Spleen (tissue), 3 donors: ENCODE measurements around the gene EEF1AKMT3.

Experiments used
- POLR2A ChIP-seq, 3 donors: fragments of 450-650 bp; IDR thresholded peaks; one replicate each; pipeline ENCODE4 v1.5.1; 2017; ENCODE audit warnings: antibody characterized with exemption in 3 of 3, mild to moderate bottlenecking in 1 of 3
- POLR2AphosphoS5 ChIP-seq, 3 donors: sonication (generic); formaldehyde crosslinking; IDR thresholded peaks; one replicate each; pipeline ENCODE4 v1.5.1; 2017; ENCODE audit warnings: antibody characterized with exemption in 3 of 3

DNA sequence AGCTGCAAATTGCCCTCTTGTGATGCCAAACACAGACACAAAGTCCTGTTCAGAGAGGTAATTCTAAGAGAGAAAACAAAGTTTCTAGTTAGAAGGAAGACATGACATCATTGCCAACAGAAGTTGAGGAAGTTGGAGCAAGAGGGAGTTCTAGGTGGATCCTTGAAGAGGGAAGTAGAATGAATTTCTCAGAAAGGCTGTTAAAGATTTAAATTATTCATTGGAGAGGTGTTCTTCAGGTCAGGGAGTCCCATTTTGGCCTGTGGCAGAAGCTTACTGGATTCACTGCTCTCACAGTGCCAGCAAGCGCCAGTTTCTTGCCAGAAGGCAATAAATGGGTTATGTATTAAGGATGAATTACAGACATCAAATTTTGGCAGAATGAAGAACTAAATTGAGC is 25.5 kb downstream of the EEF1AKMT3 start:
- no peak for TF ChIP-seq POLR2A (IDR thresholded peaks at IDR 0.05)
- no peak for TF ChIP-seq POLR2AphosphoS5 (IDR thresholded peaks at IDR 0.05)
